ENCODE data around the gene NSUN7. TPM values are rescaled to one million over a fixed set of nuclear protein-coding genes. Genes with fewer than 3 reads are reported as not detected.

Gene NSUN7
- total RNA-seq, 1 experiment from 2014 or later, result 7.7 TPM

GRCh38 chr4:40789771-40790170 lies 40.0 kb downstream of the NSUN7 start:
- Mint-ChIP-seq H3K9me3 (ENCODE audit: low read depth, unreplicated experiment) (no peaks in the 10 kb centered on the region), H3K27ac (ENCODE audit: unreplicated experiment) (no peak overlapping the region), H3K4me1 (ENCODE audit: low read depth, unreplicated experiment) (no peaks in the 10 kb centered on the region), H3K27me3 (ENCODE audit: unreplicated experiment) (no peaks in the 10 kb centered on the region), H3K36me3 (ENCODE audit: insufficient read depth, unreplicated experiment) (no peaks in the 10 kb centered on the region), H3K4me3 (ENCODE audit: low read depth, unreplicated experiment) (no peak overlapping the region)
- CTCF ChIA-PET, result no interaction called here
- BruUV-seq (replicated peaks), result no TSS peak
- no peak for DNase-seq
- intact Hi-C loops (cut with micrococcal nuclease; ENCODE audit: unreplicated experiment), result no loop called here
- TF ChIP-seq CTCF (IDR thresholded peaks at IDR 0.05; ENCODE audit: unreplicated experiment), result no peak

DNA sequence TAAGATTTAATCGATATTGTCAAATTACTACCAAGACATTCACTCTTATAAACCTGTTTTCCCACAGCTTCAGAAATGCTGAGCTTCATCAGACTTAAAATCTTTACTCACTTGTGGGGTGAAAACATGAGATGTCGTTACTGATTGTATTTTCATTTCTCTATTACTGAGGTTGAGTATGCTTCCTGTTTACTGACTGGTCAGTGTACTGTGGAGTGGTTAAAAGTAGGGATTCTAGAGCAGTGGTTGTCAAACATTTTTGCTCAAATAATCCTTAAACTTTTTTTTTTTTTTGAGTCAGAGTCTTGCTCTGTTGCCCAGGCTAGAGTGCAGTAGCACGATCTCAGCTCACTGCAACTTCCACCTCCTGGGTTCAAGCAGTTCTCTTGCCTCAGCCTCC lies 50.3 kb downstream of the NSUN7 start:
- H3K27me3 Mint-ChIP-seq (ENCODE audit: unreplicated experiment), result no peaks in the 10 kb centered on the region
- intact Hi-C loops (cut with micrococcal nuclease; ENCODE audit: unreplicated experiment), result no loop called here
- CTCF ChIA-PET, result interaction anchor here (0.8 kb wide), 1 partner anchor 955 kb away, joined by 4 read pairs; no protein-coding TSS in a partner anchor
- no peaks in the 10 kb centered on the region for H3K4me1 Mint-ChIP-seq (ENCODE audit: low read depth, unreplicated experiment)
- TF ChIP-seq CTCF (IDR thresholded peaks at IDR 0.05; ENCODE audit: unreplicated experiment), result no peak
- BruUV-seq (replicated peaks), result no TSS peak
- H3K36me3 Mint-ChIP-seq (ENCODE audit: insufficient read depth, unreplicated experiment), result no peaks in the 10 kb centered on the region
- no peak overlapping the region for H3K27ac Mint-ChIP-seq (ENCODE audit: unreplicated experiment)
- no peak for DNase-seq
- H3K4me3 Mint-ChIP-seq (ENCODE audit: low read depth, unreplicated experiment), result no peak overlapping the region
- H3K9me3 Mint-ChIP-seq (ENCODE audit: low read depth, unreplicated experiment), result no peaks in the 10 kb centered on the region

GRCh38 chr4:40804598-40804997 lies 54.8 kb downstream of the NSUN7 start:
- H3K36me3 Mint-ChIP-seq (ENCODE audit: insufficient read depth, unreplicated experiment), result no peaks in the 10 kb centered on the region
- CTCF ChIA-PET, result no interaction called here
- DNase-seq, result no peak
- BruUV-seq (replicated peaks), result no TSS peak
- no peak for TF ChIP-seq CTCF (IDR thresholded peaks at IDR 0.05; ENCODE audit: unreplicated experiment)
- no peaks in the 10 kb centered on the region for H3K9me3 Mint-ChIP-seq (ENCODE audit: low read depth, unreplicated experiment)
- H3K4me3 Mint-ChIP-seq (ENCODE audit: low read depth, unreplicated experiment), result no peak overlapping the region
- H3K27me3 Mint-ChIP-seq (ENCODE audit: unreplicated experiment), result no peaks in the 10 kb centered on the region
- intact Hi-C loops (cut with micrococcal nuclease; ENCODE audit: unreplicated experiment), result no loop called here
- H3K27ac Mint-ChIP-seq (ENCODE audit: unreplicated experiment), result no peak overlapping the region
- H3K4me1 Mint-ChIP-seq (ENCODE audit: low read depth, unreplicated experiment), result no peaks in the 10 kb centered on the region

GRCh38 chr4:40808926-40809457 lies 59.2 kb downstream of the NSUN7 start:
- CTCF ChIA-PET, result interaction anchor here (0.6 kb wide), 1 partner anchor 72 kb away, joined by 4 read pairs; no protein-coding TSS in a partner anchor
- H3K4me1 Mint-ChIP-seq (ENCODE audit: low read depth, unreplicated experiment), result no peaks in the 10 kb centered on the region

More at GRCh38 chr4:40808926-40809457, 59.2 kb downstream of the NSUN7 start:
- no peak overlapping the region for H3K4me3 Mint-ChIP-seq (ENCODE audit: low read depth, unreplicated experiment)
- intact Hi-C loops (cut with micrococcal nuclease; ENCODE audit: unreplicated experiment), result no loop called here
- DNase-seq, result no peak
- no peak overlapping the region for H3K27ac Mint-ChIP-seq (ENCODE audit: unreplicated experiment)
- H3K9me3 Mint-ChIP-seq (ENCODE audit: low read depth, unreplicated experiment), result no peaks in the 10 kb centered on the region
- no peaks in the 10 kb centered on the region for H3K36me3 Mint-ChIP-seq (ENCODE audit: insufficient read depth, unreplicated experiment)
- no peak for TF ChIP-seq CTCF (IDR thresholded peaks at IDR 0.05; ENCODE audit: unreplicated experiment)
- no TSS peak for BruUV-seq (replicated peaks)
- no peaks in the 10 kb centered on the region for H3K27me3 Mint-ChIP-seq (ENCODE audit: unreplicated experiment)
